Ovary (tissue), 9 donors: Measurements from ENCODE around the gene ELP4. TPM values are rescaled to one million over a fixed set of nuclear protein-coding genes. Genes with fewer than 3 reads are reported as not detected.
"Not testable (repeated sequence)": the region's sequence is repeated elsewhere in the genome, so short reads cannot be mapped to it uniquely, and the experiment has no call there.

ENCODE experiments used
- DNase-seq, 5 donors: peaks; one replicate each; pipeline ENCODE4 v3.0.0-alpha.2; 2019 to 2020
- H3K27ac ChIP-seq, 2 donors: fragments of 200-600 bp; one replicate each; pipeline versions ENCODE4 v1.5.1 to v1.8.0; 2019 to 2022
- H3K27me3 ChIP-seq: fragments of 200-600 bp; one replicate; pipeline ENCODE4 v1.8.0; 2022
- H3K36me3 ChIP-seq: fragments of 200-600 bp; sonication (generic); one replicate; pipeline ENCODE4 v1.5.1; 2019
- H3K4me1 ChIP-seq: one replicate; pipeline ENCODE4 v1.8.1; 2013; ENCODE audit warnings: mild to moderate bottlenecking, moderate library complexity; ENCODE audit not compliant: insufficient read depth
- H3K4me3 ChIP-seq: fragments of 200-600 bp; sonication (generic); one replicate; pipeline ENCODE4 v1.5.1; 2017
- H3K9me3 ChIP-seq, 2 donors: fragments of 200-600 bp in 1 of 2; sonication (generic) in 1 of 2; one replicate each; pipeline versions ENCODE4 v1.5.1 to v1.8.1; 2013 to 2019; ENCODE audit warnings: mild to moderate bottlenecking in 1 of 2, moderate library complexity in 1 of 2
- EP300 ChIP-seq: sonication (generic); formaldehyde crosslinking; IDR thresholded peaks from one replicate; pipeline ENCODE4 v1.6.1; 2017; ENCODE audit warnings: antibody characterized with exemption
- POLR2A ChIP-seq: fragments of 450-650 bp; IDR thresholded peaks from one replicate; pipeline ENCODE4 v1.6.1; 2017; ENCODE audit warnings: antibody characterized with exemption, mild to moderate bottlenecking, moderate library complexity
- WGBS, 3 donors: extraction: QIAGEN DNeasy Blood & Tissue Kit in 1 of 3; methylation state at CpG; one replicate each; pipeline versions ENCODE4 v1.1.5 to v1.1.7; 2013 to 2017; 5-methylcytosine and 5-hydroxymethylcytosine counted together
- intact Hi-C, 4 donors: fragments of 100-400 bp; cut with DNase I; formaldehyde crosslinking; loops; one replicate each; pipeline versions ENCODE4 v1.11.0 to v1.15.1; 2022 to 2023
- polyA plus RNA-seq, 2 donors: library from polyadenylated mRNA; stranded (reverse); fragments of 200-250 nt in 1 of 2; fragments of 350-450 nt in 1 of 2; fragmentation: Illumina TruSeq in 1 of 2; extraction: RNeasy Lipid Tissue Mini Kit (QIAGEN cat#74804) in 1 of 2; gene quantifications; one replicate each; pipeline ENCODE4 v1.2.3, GENCODE V29; 2013 to 2014
- total RNA-seq, 7 donors: library from RNA; depleted of rRNA in 2 of 7; stranded (reverse); fragments of >200 nt in 2 of 7; fragmentation: NEBNext Ultra II Directional in 3 of 7; extraction: Animal tissue kit (Norgen Biotek cat#: 25700) in 3 of 7; gene quantifications; one replicate each; pipeline versions ENCODE4 v1.1.0 to v1.2.4, GENCODE V29; 2016 to 2023
- TF ChIP-seq, protein P1 (sequence below), 3 donors: fragments of 450-650 bp in 2 of 3; fragments of 200-600 bp in 1 of 3; IDR thresholded peaks; one replicate each; pipeline versions ENCODE4 v1.5.1 to v1.8.0; 2016 to 2022; ENCODE audit warnings: antibody characterized with exemption in 3 of 3, mild to moderate bottlenecking in 1 of 3
- donor health status: DM: no; HTN: no; CAD: no; lungs with moderate emphysema.
- donor health status: DM: no; HTN: no; CAD: no.
- donor health status: Bipolar disorder and iron deficiency.
- donor health status: DM: yes; HTN: yes; CAD: no.
- donor health status: DM: no; HTN: no; CAD: no.
- donor health status: DM: yes; HTN: yes; CAD: no.

The ELP4 gene
- total and polyA plus RNA-seq, 9 donors, result 9.7 to 25.8 (median 13.8) TPM

DNA sequence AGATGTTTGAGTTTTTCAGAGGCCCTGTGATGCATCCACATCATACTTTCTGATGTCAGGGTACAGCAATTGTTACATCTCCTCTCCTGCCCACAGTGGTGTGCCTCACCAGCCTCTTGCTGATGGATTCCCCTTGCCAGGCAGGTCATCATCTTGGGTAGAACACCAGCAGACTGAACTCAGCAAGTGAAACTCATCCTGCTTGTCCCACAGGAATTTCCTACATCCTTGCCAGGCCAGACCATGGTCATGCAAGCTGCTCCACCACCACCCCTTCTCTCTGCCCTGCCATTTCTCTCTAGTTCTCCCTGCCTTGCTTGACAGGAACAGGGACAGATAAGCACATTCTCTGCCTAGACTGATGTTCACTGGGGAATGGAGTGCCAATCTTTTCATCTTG is 215.6 kb downstream of the ELP4 start:
- H3K36me3 ChIP-seq, result no peaks in the 10 kb centered on the region
- no peak overlapping the region for H3K4me3 ChIP-seq
- H3K4me1 ChIP-seq, result no peaks in the 10 kb centered on the region
- no peak overlapping the region for H3K27ac ChIP-seq
- H3K27me3 ChIP-seq, result no peaks in the 10 kb centered on the region
- no peaks in the 10 kb centered on the region for H3K9me3 ChIP-seq
- TF ChIP-seq POLR2A (no peak), EP300 (no peak)
- TF ChIP-seq, protein P1, sequence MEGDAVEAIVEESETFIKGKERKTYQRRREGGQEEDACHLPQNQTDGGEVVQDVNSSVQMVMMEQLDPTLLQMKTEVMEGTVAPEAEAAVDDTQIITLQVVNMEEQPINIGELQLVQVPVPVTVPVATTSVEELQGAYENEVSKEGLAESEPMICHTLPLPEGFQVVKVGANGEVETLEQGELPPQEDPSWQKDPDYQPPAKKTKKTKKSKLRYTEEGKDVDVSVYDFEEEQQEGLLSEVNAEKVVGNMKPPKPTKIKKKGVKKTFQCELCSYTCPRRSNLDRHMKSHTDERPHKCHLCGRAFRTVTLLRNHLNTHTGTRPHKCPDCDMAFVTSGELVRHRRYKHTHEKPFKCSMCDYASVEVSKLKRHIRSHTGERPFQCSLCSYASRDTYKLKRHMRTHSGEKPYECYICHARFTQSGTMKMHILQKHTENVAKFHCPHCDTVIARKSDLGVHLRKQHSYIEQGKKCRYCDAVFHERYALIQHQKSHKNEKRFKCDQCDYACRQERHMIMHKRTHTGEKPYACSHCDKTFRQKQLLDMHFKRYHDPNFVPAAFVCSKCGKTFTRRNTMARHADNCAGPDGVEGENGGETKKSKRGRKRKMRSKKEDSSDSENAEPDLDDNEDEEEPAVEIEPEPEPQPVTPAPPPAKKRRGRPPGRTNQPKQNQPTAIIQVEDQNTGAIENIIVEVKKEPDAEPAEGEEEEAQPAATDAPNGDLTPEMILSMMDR (IDR thresholded peaks at IDR 0.05), result no peak
- no peak for DNase-seq
- intact Hi-C loops, result no loop called here

DNA sequence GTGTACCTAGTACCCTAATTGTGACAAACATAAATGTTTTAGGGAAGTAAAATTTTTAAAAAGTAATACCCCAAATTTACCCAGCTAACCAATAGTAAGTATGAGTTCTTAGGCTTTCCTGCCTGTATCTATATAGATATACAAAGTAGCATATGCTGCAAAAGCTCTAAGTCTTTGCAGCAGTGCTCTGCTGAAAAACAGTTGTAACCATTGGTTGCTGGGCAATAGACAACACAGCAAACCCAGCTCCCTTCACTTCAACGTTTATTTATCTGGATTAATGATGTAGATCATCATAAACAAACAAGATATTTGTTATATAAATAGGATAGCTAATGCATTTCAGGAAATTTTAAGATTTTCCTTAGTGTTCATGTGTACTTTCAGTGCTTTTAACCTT is 218.9 kb downstream of the ELP4 start:
- no peak for DNase-seq
- Histone ChIP-seq H3K4me3 (no peak overlapping the region), H3K9me3 (no peaks in the 10 kb centered on the region), H3K4me1 (no peaks in the 10 kb centered on the region), H3K36me3 (no peaks in the 10 kb centered on the region), H3K27me3 (no peaks in the 10 kb centered on the region), H3K27ac (no peak overlapping the region)
- 20 to 47% (median 25%) methylated on average over 1 of the region's 1 CpG for WGBS, 3 donors
- TF ChIP-seq POLR2A (no peak), EP300 (no peak)
- TF ChIP-seq, protein P1 (IDR thresholded peaks at IDR 0.05), result no peak
- intact Hi-C loops, result no loop called here

DNA sequence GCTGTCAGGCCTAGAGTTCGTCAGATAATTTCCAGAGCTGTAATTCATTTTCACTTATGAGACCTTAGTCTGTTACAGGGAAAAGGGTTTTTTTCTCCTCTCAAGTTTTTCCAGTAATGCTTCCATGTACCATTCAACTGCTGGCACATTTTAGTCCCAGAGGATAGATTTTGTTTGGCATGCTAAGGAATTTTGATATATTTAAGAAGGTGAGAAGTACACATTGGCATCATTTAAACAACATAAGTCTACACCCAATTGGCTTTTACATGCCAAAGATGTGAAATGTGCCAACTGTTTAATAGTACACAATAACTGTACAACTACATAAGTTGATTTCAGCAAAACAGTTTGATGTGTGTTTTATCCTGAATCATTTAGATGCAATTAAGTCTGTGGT is 230.6 kb downstream of the ELP4 start:
- intact Hi-C loops, result no loop called here
- H3K4me1 ChIP-seq, result no peaks in the 10 kb centered on the region
- no peak overlapping the region for H3K27ac ChIP-seq
- H3K4me3 ChIP-seq, result no peak overlapping the region
- TF ChIP-seq EP300 (no peak), POLR2A (no peak)
- TF ChIP-seq, protein P1 (IDR thresholded peaks at IDR 0.05), result no peak
- DNase-seq, result no peak
- no peaks in the 10 kb centered on the region for H3K27me3 ChIP-seq
- 74 to 83% (median 77%) methylated on average over 1 of the region's 1 CpG for WGBS, 3 donors
- H3K9me3 ChIP-seq, result no peaks in the 10 kb centered on the region
- no peaks in the 10 kb centered on the region for H3K36me3 ChIP-seq

DNA sequence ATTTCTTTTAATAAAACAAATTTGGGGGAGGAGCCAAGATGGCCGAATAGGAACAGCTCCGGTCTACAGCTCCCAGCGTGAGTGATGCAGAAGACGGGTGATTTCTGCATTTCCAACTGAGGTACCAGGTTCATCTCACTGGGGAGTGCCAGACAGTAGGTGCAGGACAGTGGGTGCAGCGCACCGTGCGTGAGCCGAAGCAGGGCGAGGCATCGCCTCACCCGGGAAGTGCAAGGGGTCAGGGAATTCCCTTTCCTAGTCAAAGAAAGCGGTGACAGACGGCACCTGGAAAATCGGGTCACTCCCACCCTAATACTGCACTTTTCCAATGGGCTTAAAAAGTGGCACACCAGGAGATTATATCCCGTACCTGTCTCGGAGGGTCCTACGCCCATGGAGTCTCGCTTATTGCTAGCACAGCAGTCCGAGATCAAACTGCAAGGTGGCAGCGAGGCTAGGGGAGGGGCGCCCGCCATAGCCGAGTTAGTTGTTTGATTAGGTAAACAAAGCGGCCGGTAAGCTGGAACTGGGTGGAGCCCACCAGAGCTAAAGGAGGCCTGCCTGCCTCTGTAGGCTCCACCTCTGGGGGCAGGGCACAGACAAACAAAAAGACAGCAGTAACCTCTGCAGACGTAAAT is 231.3 kb downstream of the ELP4 start:
- H3K36me3 ChIP-seq, H3K4me1 ChIP-seq, H3K4me3 ChIP-seq, DNase-seq, H3K27ac ChIP-seq, intact Hi-C loops, H3K9me3 ChIP-seq, H3K27me3 ChIP-seq: not testable (repeated sequence)
- WGBS, 3 donors, result 96% methylated on average over 26 of the region's 26 CpGs

DNA sequence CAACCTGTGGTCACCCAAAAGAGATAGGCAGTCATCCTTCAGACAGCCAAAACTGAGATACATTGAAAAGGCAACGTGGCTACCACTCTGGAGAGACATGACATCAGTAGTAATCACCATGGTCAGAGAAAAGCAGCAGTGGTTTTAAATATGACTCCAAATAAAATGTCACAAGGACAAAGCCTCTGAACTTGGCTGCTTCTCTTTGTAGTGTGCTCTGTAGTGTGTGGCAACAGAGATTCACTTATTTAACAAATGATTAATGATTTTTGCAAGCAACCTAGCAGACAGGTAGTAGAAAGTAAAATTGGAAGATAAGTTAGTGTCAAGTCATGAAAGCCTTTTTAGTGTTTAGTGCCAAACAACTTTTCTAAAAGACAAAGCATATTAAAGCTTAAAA is 238.0 kb downstream of the ELP4 start:
- Histone ChIP-seq H3K9me3 (no peaks in the 10 kb centered on the region), H3K4me1 (no peaks in the 10 kb centered on the region), H3K27me3 (no peaks in the 10 kb centered on the region), H3K36me3 (no peaks in the 10 kb centered on the region), H3K4me3 (no peak overlapping the region), H3K27ac (no peak overlapping the region)
- intact Hi-C loops, result no loop called here
- no peak for TF ChIP-seq EP300
- no peak for TF ChIP-seq POLR2A
- TF ChIP-seq, protein P1 (IDR thresholded peaks at IDR 0.05), result no peak
- DNase-seq, result no peak
- 27 to 34% (median 30%) methylated on average over 1 of the region's 1 CpG for WGBS, 3 donors
